CD14-positive monocyte (primary cell): ENCODE measurements around the gene NUP62. TPM values are rescaled to one million over a fixed set of nuclear protein-coding genes. Genes with fewer than 3 reads are reported as not detected.

Experiments used
- DNase-seq, 3 donors: peaks; one replicate each; pipeline ENCODE4 v3.0.0-alpha.2; 2011 to 2022
- H2AFZ ChIP-seq: 2 replicates; pipeline ENCODE4 v1.6.0; 2012; ENCODE audit warnings: mild to moderate bottlenecking, low read depth, low read length, inconsistent platforms; ENCODE audit not compliant: insufficient read depth, poor library complexity, severe bottlenecking
- H3K27ac ChIP-seq, 2 donors: 1 replicate in 1 of 2; 2 replicates in 1 of 2; pipeline ENCODE4 v1.5.1; 2012 to 2013; ENCODE audit warnings: low read length in 2 of 2, control low read depth in 1 of 2, inconsistent platforms in 1 of 2, low read depth in 1 of 2, mild to moderate bottlenecking in 1 of 2
- H3K27me3 ChIP-seq, 2 donors: one replicate each; pipeline versions ENCODE4 v1.6.0 to v1.6.1; 2011 to 2013; ENCODE audit warnings: low read length in 2 of 2; ENCODE audit not compliant: control insufficient read depth in 2 of 2, insufficient read depth in 2 of 2
- H3K36me3 ChIP-seq, 2 donors: replicated peaks in 1 of 2; 1 replicate in 1 of 2; 2 replicates in 1 of 2; pipeline versions ENCODE4 v1.5.1 to v1.6.1; 2012 to 2013; ENCODE audit warnings: low read length in 2 of 2, control low read depth in 1 of 2, inconsistent platforms in 1 of 2, mild to moderate bottlenecking in 1 of 2; ENCODE audit not compliant: insufficient read depth in 2 of 2, control insufficient read depth in 1 of 2
- H3K4me1 ChIP-seq, 2 donors: 1 replicate in 1 of 2; 2 replicates in 1 of 2; pipeline versions ENCODE4 v1.5.1 to v1.6.1; 2012 to 2013; ENCODE audit warnings: low read length in 2 of 2, control low read depth in 1 of 2, inconsistent platforms in 1 of 2, mild to moderate bottlenecking in 1 of 2, moderate library complexity in 1 of 2; ENCODE audit not compliant: insufficient read depth in 2 of 2, control insufficient read depth in 1 of 2
- H3K4me2 ChIP-seq: replicated peaks from 2 replicates; pipeline ENCODE3; 2012; ENCODE audit warnings: low read length, moderate library complexity, mild to moderate bottlenecking; ENCODE audit not compliant: poor library complexity, severe bottlenecking; ENCODE audit errors: extremely low read depth
- H3K4me3 ChIP-seq, 3 experiments: fragments of 200-600 bp in 1 of 3; sonication (generic) in 1 of 3; replicated peaks in 1 of 3; 1 replicate in 2 of 3; 2 replicates in 1 of 3; pipeline ENCODE4 v1.5.1; 2011 to 2013; ENCODE audit warnings: low read length in 3 of 3, mild to moderate bottlenecking in 3 of 3, control low read depth in 2 of 3, low read depth in 2 of 3, inconsistent platforms in 1 of 3, moderate library complexity in 1 of 3
- H3K79me2 ChIP-seq: 2 replicates; pipeline ENCODE4 v1.6.0; 2012; ENCODE audit warnings: mild to moderate bottlenecking, control low read depth, inconsistent platforms, low read length, moderate library complexity; ENCODE audit not compliant: insufficient read depth
- H3K9ac ChIP-seq: 2 replicates; pipeline ENCODE4 v1.6.0; 2017; ENCODE audit warnings: low read length, mild to moderate bottlenecking; ENCODE audit not compliant: insufficient read depth, poor library complexity, severe bottlenecking
- H3K9me3 ChIP-seq, 2 donors: replicated peaks in 1 of 2; 1 replicate in 1 of 2; 2 replicates in 1 of 2; pipeline versions ENCODE4 v1.5.1 to v1.6.1; 2012 to 2013; ENCODE audit warnings: low read length in 2 of 2, control low read depth in 1 of 2; ENCODE audit not compliant: control insufficient read depth in 1 of 2, insufficient read depth in 1 of 2
- H4K20me1 ChIP-seq: 2 replicates; pipeline ENCODE4 v1.6.0; 2012; ENCODE audit warnings: mild to moderate bottlenecking, low read length, control low read depth, moderate library complexity; ENCODE audit not compliant: insufficient read depth
- H3K27ac Mint-ChIP-seq, 7 donors: one replicate each; pipeline ENCODE4 v1.8.0; 2020; ENCODE audit warnings: mild to moderate bottlenecking in 7 of 7, mixed read lengths in 7 of 7, moderate library complexity in 6 of 7, inconsistent platforms in 2 of 7
- H3K27me3 Mint-ChIP-seq, 3 donors: one replicate each; pipeline ENCODE4 v1.8.0; 2021 to 2022; ENCODE audit warnings: low read depth in 3 of 3, mild to moderate bottlenecking in 3 of 3, mixed read lengths in 3 of 3, moderate library complexity in 3 of 3, inconsistent platforms in 1 of 3
- H3K36me3 Mint-ChIP-seq, 2 donors: one replicate each; pipeline ENCODE4 v1.8.0; 2020; ENCODE audit warnings: mixed read lengths in 2 of 2, inconsistent platforms in 1 of 2, mild to moderate bottlenecking in 1 of 2
- H3K4me1 Mint-ChIP-seq: one replicate; pipeline ENCODE4 v1.8.0; 2020; ENCODE audit warnings: mild to moderate bottlenecking, mixed read lengths
- H3K4me3 Mint-ChIP-seq, 2 donors: one replicate each; pipeline ENCODE4 v1.8.0; 2020; ENCODE audit warnings: mild to moderate bottlenecking in 2 of 2, mixed read lengths in 2 of 2, moderate library complexity in 1 of 2
- H3K9me3 Mint-ChIP-seq, 7 donors: one replicate each; pipeline ENCODE4 v1.8.0; 2020 to 2022; ENCODE audit warnings: mixed read lengths in 7 of 7, mild to moderate bottlenecking in 6 of 7, moderate library complexity in 6 of 7, inconsistent platforms in 2 of 7
- WGBS: methylation state at CpG from one replicate; pipeline ENCODE4 v1.1.5; 2013; ENCODE audit warnings: missing lambda C conversion rate; ENCODE audit not compliant: insufficient coverage; 5-methylcytosine and 5-hydroxymethylcytosine counted together
- intact Hi-C, 2 donors: fragments of 100-400 bp; cut with micrococcal nuclease; formaldehyde crosslinking; loops; one replicate each; pipeline versions ENCODE4 v1.15.0 to v1.15.1; 2023
- polyA plus RNA-seq, 3 donors: library from polyadenylated mRNA; depleted of rRNA in 1 of 3; unstranded in 2 of 3; stranded (reverse) in 1 of 3; fragments of 300-500 nt in 2 of 3; fragments of >200 nt in 1 of 3; fragmentation: Illumina TruSeq in 2 of 3; gene quantifications; 1 replicate in 2 of 3; 2 replicates in 1 of 3; pipeline ENCODE4 v1.2.3, GENCODE V29; 2012 to 2021
- TF ChIP-seq, protein P1 (sequence below): fragments of 200-600 bp; IDR thresholded peaks from one replicate; pipeline ENCODE4 v1.8.0; 2022; ENCODE audit warnings: antibody characterized with exemption, mild to moderate bottlenecking

The NUP62 gene
- polyA plus RNA-seq, 3 donors = 32.3 to 62.2 (median 48.6) TPM

DNA sequence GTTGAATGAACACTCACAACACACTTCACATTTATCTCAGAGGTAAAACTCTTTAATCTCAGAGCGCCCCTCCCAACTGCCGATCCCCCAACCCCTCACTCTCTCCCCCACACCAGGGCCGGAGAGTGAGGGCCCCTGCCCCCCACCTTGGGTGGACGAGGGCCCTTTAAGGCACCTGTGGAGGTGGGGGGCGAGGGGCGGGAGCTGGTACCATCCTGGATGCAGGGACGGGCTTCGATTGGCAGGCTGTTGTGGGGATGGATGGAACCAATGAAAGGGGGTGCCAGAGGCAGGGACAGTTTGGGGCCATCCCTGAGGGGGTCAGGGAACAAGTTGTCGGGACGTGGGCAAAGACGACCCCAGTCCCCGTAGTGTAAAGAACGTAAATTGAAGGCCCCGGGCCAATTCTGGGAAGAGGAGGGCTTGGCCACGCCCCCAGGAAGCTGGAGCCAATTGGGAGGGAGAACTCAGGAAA is 60.3 kb downstream of the NUP62 start:
- Histone ChIP-seq H3K4me3 (peak overlapping the region; percentile 20 to 99 (median 37)), H3K4me2 (peak overlapping the region; percentile 100), H3K9ac (peak overlapping the region; percentile 52), H2AFZ (peak overlapping the region; percentile 90), H3K36me3 (peaks cover 2 to 11% of the 10 kb centered on the region in 2 donors), H3K9me3 (no peaks in the 10 kb centered on the region), H3K79me2 (peaks cover 34% of the 10 kb centered on the region), H3K27ac (peak overlapping the region; percentile 77 to 85), H4K20me1 (peaks cover 26% of the 10 kb centered on the region), H3K27me3 (no peaks in the 10 kb centered on the region), H3K4me1 (peaks cover 51 to 60% of the 10 kb centered on the region in 2 donors)
- peaks cover 0 to 3% (median 0%) of the 10 kb centered on the region in 3 donors for H3K27me3 Mint-ChIP-seq
- no peak overlapping the region for H3K4me3 Mint-ChIP-seq
- no peak overlapping the region for H3K27ac Mint-ChIP-seq
- intact Hi-C loops = loop anchor here (5.0 kb wide), 3 partner anchors 52 to 102 kb away; partner anchors contain the start of genes AP2A1 (in 1 of the 2), FUZ (in 1 of the 2) and MED25 (in 1 of the 2)
- 2% methylated on average over 12 of the region's 15 CpGs for WGBS
- H3K9me3 Mint-ChIP-seq = no peaks in the 10 kb centered on the region
- TF ChIP-seq, protein P1, sequence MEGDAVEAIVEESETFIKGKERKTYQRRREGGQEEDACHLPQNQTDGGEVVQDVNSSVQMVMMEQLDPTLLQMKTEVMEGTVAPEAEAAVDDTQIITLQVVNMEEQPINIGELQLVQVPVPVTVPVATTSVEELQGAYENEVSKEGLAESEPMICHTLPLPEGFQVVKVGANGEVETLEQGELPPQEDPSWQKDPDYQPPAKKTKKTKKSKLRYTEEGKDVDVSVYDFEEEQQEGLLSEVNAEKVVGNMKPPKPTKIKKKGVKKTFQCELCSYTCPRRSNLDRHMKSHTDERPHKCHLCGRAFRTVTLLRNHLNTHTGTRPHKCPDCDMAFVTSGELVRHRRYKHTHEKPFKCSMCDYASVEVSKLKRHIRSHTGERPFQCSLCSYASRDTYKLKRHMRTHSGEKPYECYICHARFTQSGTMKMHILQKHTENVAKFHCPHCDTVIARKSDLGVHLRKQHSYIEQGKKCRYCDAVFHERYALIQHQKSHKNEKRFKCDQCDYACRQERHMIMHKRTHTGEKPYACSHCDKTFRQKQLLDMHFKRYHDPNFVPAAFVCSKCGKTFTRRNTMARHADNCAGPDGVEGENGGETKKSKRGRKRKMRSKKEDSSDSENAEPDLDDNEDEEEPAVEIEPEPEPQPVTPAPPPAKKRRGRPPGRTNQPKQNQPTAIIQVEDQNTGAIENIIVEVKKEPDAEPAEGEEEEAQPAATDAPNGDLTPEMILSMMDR = no peak
- peaks cover 18 to 46% of the 10 kb centered on the region in 2 donors for H3K36me3 Mint-ChIP-seq
- no peak for DNase-seq
- peaks cover 54% of the 10 kb centered on the region for H3K4me1 Mint-ChIP-seq

DNA sequence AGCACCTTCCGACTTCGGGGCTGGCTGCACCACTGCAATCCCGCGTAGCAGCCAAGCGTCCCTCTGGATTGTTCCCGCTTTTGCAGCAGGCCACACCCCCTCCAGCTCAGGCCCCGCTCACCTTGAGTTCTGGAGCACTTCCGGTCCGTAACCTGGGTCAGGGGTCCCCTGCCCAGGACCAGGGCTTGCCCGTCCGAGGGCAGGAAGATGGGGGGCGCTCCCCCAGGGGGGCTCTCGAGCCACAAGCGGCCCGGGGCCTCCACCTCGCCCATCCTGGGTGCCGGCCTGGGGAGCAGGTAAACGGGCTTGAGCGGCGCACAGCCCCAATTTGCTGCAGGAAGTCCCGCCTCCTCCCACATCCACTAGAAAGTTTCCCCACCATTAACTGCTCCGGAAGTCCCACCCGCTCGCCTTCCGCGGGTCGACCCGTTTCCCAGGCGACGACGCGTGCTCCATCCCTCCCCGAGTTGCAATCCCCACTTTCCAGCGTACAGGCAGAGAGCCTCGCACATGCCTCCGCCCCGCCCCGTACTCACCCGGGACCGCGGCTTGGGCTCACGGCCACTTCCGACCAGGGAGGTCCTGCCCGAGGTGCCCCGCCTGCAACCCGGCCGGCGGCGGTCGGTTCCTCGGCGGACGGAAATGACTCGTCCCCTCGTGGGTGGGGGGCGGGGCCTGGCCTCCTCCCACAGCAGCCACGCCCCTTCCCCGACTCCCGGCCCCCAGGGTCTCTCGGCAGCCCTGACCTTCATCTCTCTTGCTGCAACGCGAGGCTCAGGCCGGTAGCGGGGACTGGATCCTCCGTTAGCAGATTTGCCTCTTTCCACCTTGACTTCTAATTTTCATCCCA is 62.1 kb downstream of the NUP62 start, which contains the start of gene PNKP:
Gene PNKP (minus strand): TSS at position 644 of the 850 bp plus-strand sequence. CDS start 372 bp downstream, at position 272.
- peak; percentile 90 for DNase-seq
- Histone ChIP-seq H3K4me1 (peaks cover 51 to 60% of the 10 kb centered on the region in 2 donors), H3K4me3 (peak within 1 kb of the TSS; percentile 74 to 99 (median 89)), H2AFZ (peak within 1 kb of the TSS; percentile 89), H3K36me3 (peaks cover 17 to 24% of the 10 kb centered on the region in 2 donors), H3K9me3 (no peaks in the 10 kb centered on the region), H4K20me1 (peaks cover 41% of the 10 kb centered on the region), H3K79me2 (peaks cover 42% of the 10 kb centered on the region), H3K27ac (peak within 1 kb of the TSS; percentile 92 to 97), H3K4me2 (peak within 1 kb of the TSS; percentile 100), H3K27me3 (no peaks in the 10 kb centered on the region), H3K9ac (peak within 1 kb of the TSS; percentile 76)
- TF ChIP-seq, protein P1 = no peak
- H3K4me3 Mint-ChIP-seq = peak within 1 kb of the TSS; percentile 93 to 97
- H3K36me3 Mint-ChIP-seq = peaks cover 22 to 47% of the 10 kb centered on the region in 2 donors
- H3K9me3 Mint-ChIP-seq = no peaks in the 10 kb centered on the region
- H3K27ac Mint-ChIP-seq = peak within 1 kb of the TSS in 4 of 7 donors; percentile 99 to 100 (median 100)
- peaks cover 55% of the 10 kb centered on the region for H3K4me1 Mint-ChIP-seq
- intact Hi-C loops = loop anchor here (2.0 to 5.0 kb wide), 4 partner anchors 16 to 100 kb away; partner anchors contain the start of genes AP2A1 (in 1 of the 2), FUZ (in 1 of the 2), MED25 (in 1 of the 2) and PTOV1 (in 1 of the 2)
- peaks cover 0 to 3% (median 0%) of the 10 kb centered on the region in 3 donors for H3K27me3 Mint-ChIP-seq
- under 1% methylated on average over 60 of the region's 65 CpGs for WGBS
